ENCODE results near the gene STUM. TPM values are rescaled to one million over a fixed set of nuclear protein-coding genes. Genes with fewer than 3 reads are reported as not detected.

STUM gene
- total and polyA plus RNA-seq, 2 donors from 2014 or later = 1.6 to 1.9 TPM

GRCh38 chr1:226627924-226628611, 79.5 kb downstream of the STUM start:
- no peak overlapping the region for H3K9ac ChIP-seq (ENCODE audit: low read length in 3 of 3)
- no peak for FAIRE-seq
- H3K9me3 ChIP-seq (ENCODE audit: control insufficient read depth in 2 of 3, insufficient read depth in 1 of 3, low read length in 3 of 3) = no peaks in the 10 kb centered on the region
- TF ChIP-seq CTCF (IDR thresholded peaks at IDR 0.05; ENCODE audit: borderline replicate concordance, extremely low read depth, insufficient read depth) = no peak
- intact Hi-C loops (cut with DNase I) = no loop called here
- H3K4me1 ChIP-seq (ENCODE audit: control insufficient read depth in 2 of 3, insufficient read depth in 2 of 3, low read depth in 1 of 3, low read length in 3 of 3) = no peaks in the 10 kb centered on the region
- no peak overlapping the region for H3K4me3 ChIP-seq (ENCODE audit: low read length in 3 of 3)
- no peaks in the 10 kb centered on the region for H3K36me3 ChIP-seq (ENCODE audit: control insufficient read depth in 2 of 3, insufficient read depth in 3 of 3, low read length in 3 of 3)
- peak in 2 of 5 donors; percentile 24 to 62 for DNase-seq
- no peaks in the 10 kb centered on the region for H3K27me3 ChIP-seq (ENCODE audit: control insufficient read depth, insufficient read depth, low read length)
- H3K27ac ChIP-seq (ENCODE audit: low read depth in 2 of 2, low read length in 2 of 2) = no peak overlapping the region

- Histone ChIP-seq H3K36me3 (ENCODE audit: control insufficient read depth in 2 of 3, insufficient read depth in 3 of 3, low read length in 3 of 3) (no peaks in the 10 kb centered on the region), H3K9me3 (ENCODE audit: control insufficient read depth in 2 of 3, insufficient read depth in 1 of 3, low read length in 3 of 3) (no peaks in the 10 kb centered on the region), H3K9ac (ENCODE audit: low read length in 3 of 3) (no peak overlapping the region), H3K27ac (ENCODE audit: low read depth in 2 of 2, low read length in 2 of 2) (no peak overlapping the region), H3K27me3 (ENCODE audit: control insufficient read depth, insufficient read depth, low read length) (no peaks in the 10 kb centered on the region), H3K4me1 (ENCODE audit: control insufficient read depth in 2 of 3, insufficient read depth in 2 of 3, low read depth in 1 of 3, low read length in 3 of 3) (no peaks in the 10 kb centered on the region), H3K4me3 (ENCODE audit: low read length in 3 of 3) (no peak overlapping the region)
- no peak for TF ChIP-seq CTCF (IDR thresholded peaks at IDR 0.05; ENCODE audit: borderline replicate concordance, extremely low read depth, insufficient read depth)
- FAIRE-seq = no peak
- peak in 4 of 5 donors; percentile 20 to 65 (median 44) for DNase-seq
- intact Hi-C loops (cut with DNase I) = no loop called here
These were observed 80.1 kb downstream of the STUM start for GRCh38 chr1:226628612-226629155.

DNA sequence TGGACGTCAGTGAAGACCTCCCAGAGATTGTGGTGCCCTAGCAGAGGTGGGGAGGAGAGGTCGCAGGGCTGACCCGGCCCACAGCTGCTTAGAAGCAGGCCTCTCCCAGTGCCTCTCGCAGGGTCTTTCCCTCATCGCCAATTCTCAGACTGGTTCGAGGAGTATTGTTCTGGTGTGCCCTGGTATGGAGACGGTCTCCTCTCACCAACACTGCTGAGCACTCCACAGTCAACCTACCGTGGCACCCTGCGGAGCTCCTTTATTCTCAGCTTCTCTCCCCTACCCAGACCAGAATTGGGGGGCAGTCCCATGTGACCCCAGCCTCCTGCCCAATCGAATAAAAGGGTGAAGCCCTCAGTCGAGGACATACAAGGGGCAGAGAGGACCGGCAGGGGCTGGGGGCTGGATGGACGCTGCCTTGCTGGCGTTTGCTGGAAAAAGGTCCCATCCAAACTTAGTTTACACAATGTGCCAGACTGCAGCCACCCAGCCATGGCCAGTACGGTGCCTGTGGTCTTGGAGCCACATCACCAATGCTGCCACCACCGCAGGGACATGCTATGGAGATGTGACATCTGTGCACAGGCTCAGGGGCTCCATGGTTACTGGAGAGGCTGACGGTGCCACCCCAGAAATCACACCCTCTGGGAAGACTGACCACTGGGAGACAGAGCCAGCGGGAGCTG, 80.8 kb downstream of the STUM start:
- no peak overlapping the region for H3K9ac ChIP-seq (ENCODE audit: low read length in 3 of 3)
- no peaks in the 10 kb centered on the region for H3K9me3 ChIP-seq (ENCODE audit: control insufficient read depth in 2 of 3, insufficient read depth in 1 of 3, low read length in 3 of 3)
- no peak for FAIRE-seq
- intact Hi-C loops (cut with DNase I) = no loop called here
- peaks cover 0 to 1% (median 0%) of the 10 kb centered on the region in 3 donors for H3K36me3 ChIP-seq (ENCODE audit: control insufficient read depth in 2 of 3, insufficient read depth in 3 of 3, low read length in 3 of 3)
- no peak for TF ChIP-seq CTCF (IDR thresholded peaks at IDR 0.05; ENCODE audit: borderline replicate concordance, extremely low read depth, insufficient read depth)
- H3K27ac ChIP-seq (ENCODE audit: low read depth in 2 of 2, low read length in 2 of 2) = no peak overlapping the region
- no peaks in the 10 kb centered on the region for H3K27me3 ChIP-seq (ENCODE audit: control insufficient read depth, insufficient read depth, low read length)
- no peaks in the 10 kb centered on the region for H3K4me1 ChIP-seq (ENCODE audit: control insufficient read depth in 2 of 3, insufficient read depth in 2 of 3, low read depth in 1 of 3, low read length in 3 of 3)
- peak in 2 of 5 donors; percentile 24 to 52 for DNase-seq
- H3K4me3 ChIP-seq (ENCODE audit: low read length in 3 of 3) = no peak overlapping the region
